ENCODE results near the gene PSMB5. TPM values are rescaled to one million over a fixed set of nuclear protein-coding genes. Genes with fewer than 3 reads are reported as not detected.

Gene PSMB5
- total and polyA plus RNA-seq, 9 of the 15 experiments (the other 6 are each of a cell fraction or from before 2014, with no cell fraction given) = 198 to 1,870 (median 269) TPM

- TF ChIP-seq ZNF740 (CRISPR knock-in tag; IDR thresholded peaks at IDR 0.05) (peak; percentile 72; the same call in 1 of the 2 replicates), ZNF740 (tag; IDR thresholded peaks at IDR 0.05) (no peak), ZNF354B (CRISPR knock-in tag; IDR thresholded peaks at IDR 0.05) (no peak), RB1 (IDR thresholded peaks at IDR 0.05; ENCODE audit: low read depth) (peak; percentile 39; the same call in 1 of the 2 replicates)
Observed at GRCh38 chr14:23054000-23054811, 19.5 kb upstream of the PSMB5 start (continued).

GRCh38 chr14:23053426-23053825 is 18.7 kb upstream of the PSMB5 start:
- ChIA-PET CTCF (ENCODE audit: low intra/inter-chr PET ratio) (interaction anchor here (0.9 to 9.2 kb wide), 3 partner anchors 58 to 70 kb away, joined by 3 to 141 read pairs (median 45); no protein-coding TSS in a partner anchor), POLR2A (interaction anchor here (1.7 kb wide), 1 partner anchor 47 kb away, joined by 9 read pairs; no protein-coding TSS in a partner anchor)
- no peaks in the 10 kb centered on the region for H3K9me3 ChIP-seq (replicated peaks; ENCODE audit: control insufficient read depth, insufficient read depth, low read depth, low read length)
- no peaks in the 10 kb centered on the region for H3K9me1 ChIP-seq (ENCODE audit: control insufficient read depth, insufficient read depth, low read length)
- H3K4me2 ChIP-seq (ENCODE audit: insufficient read depth, low read length) = no peak overlapping the region
- peaks cover 5% of the 10 kb centered on the region; the same call in 1 of the 3 replicates for H3K36me3 ChIP-seq (ENCODE audit: control insufficient read depth, insufficient read depth, low read length)
- 0 out of 2 replicates have a peak, but pooled peaks cover 2% of the 10 kb centered on the region for H4K20me1 ChIP-seq (replicated peaks; ENCODE audit: control insufficient read depth, insufficient read depth, low read length)
- peaks cover 11 to 46% of the 10 kb centered on the region in 2 experiments for H3K4me1 ChIP-seq (replicated peaks in 1 of 2; ENCODE audit: control insufficient read depth in 2 of 2, insufficient read depth in 2 of 2, low read length in 2 of 2)
- intact Hi-C loops (cut with micrococcal nuclease) (no loop called here), in situ Hi-C loops (cut with MboI) (loop anchor here (5.0 kb wide), 1 partner anchor 76 kb away; no protein-coding TSS in a partner anchor)
- no peak for DNase-seq (ENCODE audit: extremely low read depth in 1 of 4, low spot score in 3 of 4)
- no peak for ATAC-seq
- H3K9ac ChIP-seq (ENCODE audit: insufficient read depth in 1 of 2, low read depth in 2 of 2, low read length in 2 of 2) = peak overlapping the region in 1 of 2 experiments; percentile 46; a peak in 1 of 4 replicates
- H3K27me3 ChIP-seq (ENCODE audit: control insufficient read depth in 2 of 2, insufficient read depth in 2 of 2, low read length in 2 of 2) = no peaks in the 10 kb centered on the region
- no peaks in the 10 kb centered on the region; the same call in 2 of the 3 replicates for H3K79me2 ChIP-seq (ENCODE audit: control insufficient read depth, insufficient read depth, low read length)
- H2AFZ ChIP-seq (ENCODE audit: low read depth, low read length) = no peak overlapping the region
- no TSS peak for BruUV-seq (replicated peaks)
- H3K27ac ChIP-seq (ENCODE audit: extremely low read depth, low read depth, low read length) = no peak overlapping the region
- H3K4me3 ChIP-seq = no peak overlapping the region
- WGBS (ENCODE audit: insufficient coverage, low coverage, missing lambda C conversion rate) = 88% methylated on average over 8 of the region's 10 CpGs
- no peak for FAIRE-seq
- TF ChIP-seq TFAM (CRISPR knock-in tag; conservative IDR thresholded peaks at IDR 0.05) (no peak), AFF4 (CRISPR knock-in tag; IDR thresholded peaks at IDR 0.05) (no peak), FUS (optimal IDR thresholded peaks at IDR 0.05; ENCODE audit: low read depth, low read length) (no peak), ZNF398 (CRISPR knock-in tag; IDR thresholded peaks at IDR 0.05) (no peak), ZNF57 (CRISPR knock-in tag; IDR thresholded peaks at IDR 0.05) (no peak), NR2C2 (CRISPR knock-in tag; IDR thresholded peaks at IDR 0.05) (no peak), NR2C2 (tag; IDR thresholded peaks at IDR 0.05) (no peak), FIP1L1 (IDR thresholded peaks at IDR 0.05; ENCODE audit: low read depth, low read length, poor library complexity, severe bottlenecking) (no peak), SRF (CRISPR knock-in tag; IDR thresholded peaks at IDR 0.05) (no peak)
